Neural progenitor cell (in vitro differentiated cells): ENCODE measurements around the gene PLPP6. TPM values are rescaled to one million over a fixed set of nuclear protein-coding genes. Genes with fewer than 3 reads are reported as not detected.

Experiments
- DNase-seq: peaks from one replicate; pipeline ENCODE4 v3.0.0-alpha.2; 2016; ENCODE audit warnings: low spot score
- H2AFZ ChIP-seq: fragments of 200-600 bp; sonication (generic); replicated peaks from 2 replicates; pipeline ENCODE4 v1.6.1; 2016; ENCODE audit warnings: antibody characterized with exemption
- H3F3A ChIP-seq: fragments of 200-600 bp; sonication (generic); 2 replicates; pipeline ENCODE4 v1.6.1; 2016; ENCODE audit warnings: antibody characterized with exemption, low read depth
- H3K27ac ChIP-seq: fragments of 200-600 bp; sonication (generic); 2 replicates; pipeline ENCODE4 v1.5.1; 2016; ENCODE audit warnings: mild to moderate bottlenecking
- H3K27me3 ChIP-seq: fragments of 200-600 bp; sonication (generic); 2 replicates; pipeline ENCODE4 v1.6.1; 2016; ENCODE audit warnings: mild to moderate bottlenecking, moderate library complexity
- H3K36me3 ChIP-seq: fragments of 200-600 bp; sonication (generic); 2 replicates; pipeline ENCODE4 v1.5.1; 2016
- H3K4me1 ChIP-seq: fragments of 200-600 bp; sonication (generic); 2 replicates; pipeline ENCODE4 v1.6.1; 2016; ENCODE audit warnings: mixed run types
- H3K4me2 ChIP-seq: fragments of 200-600 bp; sonication (generic); 2 replicates; pipeline ENCODE4 v1.6.1; 2016
- H3K4me3 ChIP-seq: fragments of 200-600 bp; sonication (generic); 2 replicates; pipeline ENCODE4 v1.5.1; 2016
- H3K79me2 ChIP-seq: fragments of 200-600 bp; sonication (generic); 2 replicates; pipeline ENCODE4 v1.6.1; 2016; ENCODE audit warnings: low read depth
- H3K9ac ChIP-seq: fragments of 200-600 bp; sonication (generic); 2 replicates; pipeline ENCODE4 v1.6.1; 2016
- H3K9me3 ChIP-seq: fragments of 200-600 bp; sonication (generic); 2 replicates; pipeline ENCODE4 v1.5.1; 2016; ENCODE audit warnings: low read depth
- H4K20me1 ChIP-seq: fragments of 200-600 bp; sonication (generic); 2 replicates; pipeline ENCODE4 v1.6.1; 2016; ENCODE audit warnings: low read depth
- H3K27ac Mint-ChIP-seq: 3 replicates; pipeline ENCODE4 v1.8.0; 2021; ENCODE audit warnings: mixed read lengths
- H3K27me3 Mint-ChIP-seq: 2 replicates; pipeline ENCODE4 v1.8.0; 2022; ENCODE audit warnings: low read depth, mild to moderate bottlenecking, inconsistent platforms, moderate library complexity, mixed read lengths; ENCODE audit not compliant: insufficient read depth
- H3K36me3 Mint-ChIP-seq: 3 replicates; pipeline ENCODE4 v1.8.0; 2021; ENCODE audit warnings: mixed read lengths
- H3K4me1 Mint-ChIP-seq: 3 replicates; pipeline ENCODE4 v1.8.0; 2021; ENCODE audit warnings: mixed read lengths
- H3K4me3 Mint-ChIP-seq: 3 replicates; pipeline ENCODE4 v1.8.0; 2021; ENCODE audit warnings: mild to moderate bottlenecking, moderate library complexity, mixed read lengths
- H3K9me3 Mint-ChIP-seq: 3 replicates; pipeline ENCODE4 v1.8.0; 2020; ENCODE audit warnings: mixed read lengths
- CTCF ChIP-seq: fragments of 200-600 bp; sonication (generic); IDR thresholded peaks from 2 replicates; pipeline ENCODE4 v1.5.1; 2017; ENCODE audit warnings: antibody characterized with exemption, mild to moderate bottlenecking
- EZH2 ChIP-seq: fragments of 200-600 bp; sonication (generic); IDR thresholded peaks from 2 replicates; pipeline ENCODE4 v1.6.1; 2017; ENCODE audit warnings: antibody characterized with exemption, mild to moderate bottlenecking, moderate library complexity
- EZH2phosphoT487 ChIP-seq: fragments of 200-600 bp; sonication (generic); IDR thresholded peaks from 2 replicates; pipeline ENCODE4 v1.6.1; 2017; ENCODE audit warnings: antibody characterized with exemption
- total RNA-seq: library from RNA; depleted of rRNA; stranded (reverse); fragments of >200 nt; gene quantifications from 2 replicates; pipeline ENCODE4 v1.2.3, GENCODE V29; 2015; ENCODE audit warnings: low replicate concordance

Gene PLPP6
- total RNA-seq, 1 donor from 2014 or later: 11.1 TPM

GRCh38 chr9:4706971-4707622 is 45.0 kb downstream of the PLPP6 start:
- Mint-ChIP-seq H3K36me3 (peaks cover 17% of the 10 kb centered on the region), H3K4me1 (no peaks in the 10 kb centered on the region), H3K27ac (no peak overlapping the region), H3K27me3 (no peaks in the 10 kb centered on the region), H3K4me3 (no peak overlapping the region), H3K9me3 (no peaks in the 10 kb centered on the region)
- H3K27me3 ChIP-seq: no peaks in the 10 kb centered on the region
- no peaks in the 10 kb centered on the region for H4K20me1 ChIP-seq
- no peak overlapping the region for H2AFZ ChIP-seq
- no peaks in the 10 kb centered on the region for H3K9me3 ChIP-seq
- no peak overlapping the region for H3K4me2 ChIP-seq
- no peak overlapping the region for H3K4me3 ChIP-seq
- peaks cover 9% of the 10 kb centered on the region for H3K4me1 ChIP-seq
- no peaks in the 10 kb centered on the region for H3F3A ChIP-seq
- H3K9ac ChIP-seq: no peak overlapping the region
- no peak overlapping the region for H3K27ac ChIP-seq
- no peak for TF ChIP-seq CTCF
- no peak for TF ChIP-seq EZH2
- TF ChIP-seq EZH2phosphoT487: no peak
- H3K79me2 ChIP-seq: no peaks in the 10 kb centered on the region
- H3K36me3 ChIP-seq: peaks cover 5% of the 10 kb centered on the region
- no peak for DNase-seq

DNA sequence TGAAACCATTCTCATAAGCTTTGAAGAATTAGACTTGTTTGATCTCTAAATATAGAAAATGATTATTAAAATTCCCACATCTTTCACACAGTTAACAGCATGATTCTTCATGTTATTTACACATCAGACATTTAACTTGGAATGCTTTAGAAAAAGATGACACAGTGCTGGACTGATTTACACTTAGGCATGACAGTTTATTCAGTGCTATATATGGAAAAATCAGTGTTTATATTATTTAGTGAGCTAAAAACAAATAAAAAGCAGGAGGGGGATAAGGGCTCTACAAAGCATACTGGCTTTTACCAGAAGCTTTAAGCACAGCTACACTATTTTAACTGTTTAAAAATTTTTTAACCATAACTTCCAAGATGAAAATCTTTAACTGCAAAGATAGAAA is 47.3 kb downstream of the PLPP6 start:
- Histone ChIP-seq H3K36me3 (peaks cover 5% of the 10 kb centered on the region), H3K27me3 (no peaks in the 10 kb centered on the region), H3K4me3 (no peak overlapping the region), H3F3A (peaks cover 2% of the 10 kb centered on the region), H3K4me1 (peaks cover 9% of the 10 kb centered on the region), H3K9me3 (no peaks in the 10 kb centered on the region), H3K9ac (no peak overlapping the region), H4K20me1 (no peaks in the 10 kb centered on the region), H3K27ac (no peak overlapping the region), H3K79me2 (no peaks in the 10 kb centered on the region), H3K4me2 (no peak overlapping the region), H2AFZ (no peak overlapping the region)
- TF ChIP-seq CTCF (no peak), EZH2phosphoT487 (no peak), EZH2 (no peak)
- H3K4me1 Mint-ChIP-seq: no peaks in the 10 kb centered on the region
- no peaks in the 10 kb centered on the region for H3K27me3 Mint-ChIP-seq
- DNase-seq: no peak
- H3K4me3 Mint-ChIP-seq: no peak overlapping the region
- H3K9me3 Mint-ChIP-seq: no peaks in the 10 kb centered on the region
- peaks cover 14% of the 10 kb centered on the region for H3K36me3 Mint-ChIP-seq
- no peak overlapping the region for H3K27ac Mint-ChIP-seq

DNA sequence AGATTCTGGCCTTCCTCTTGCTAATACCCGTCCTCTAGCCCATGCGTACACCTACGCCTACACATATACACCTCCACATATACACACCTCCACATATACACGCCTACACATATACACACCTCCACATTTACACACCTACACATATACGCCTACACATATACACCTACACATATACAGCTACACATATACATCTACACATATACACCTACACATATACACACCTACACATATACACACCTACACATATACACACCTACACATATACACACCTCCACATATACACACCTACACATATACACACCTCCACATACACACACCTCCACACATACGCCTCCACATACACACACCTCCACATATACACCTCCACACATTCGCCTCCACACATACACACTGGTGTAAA is 51.8 kb downstream of the PLPP6 start:
- H3K36me3 ChIP-seq: no peaks in the 10 kb centered on the region
- H3K4me2 ChIP-seq: no peak overlapping the region
- Mint-ChIP-seq H3K4me3 (no peak overlapping the region), H3K27me3 (peaks cover 2% of the 10 kb centered on the region), H3K27ac (no peak overlapping the region), H3K4me1 (no peaks in the 10 kb centered on the region), H3K9me3 (no peaks in the 10 kb centered on the region), H3K36me3 (peaks cover 21% of the 10 kb centered on the region)
- no peaks in the 10 kb centered on the region for H3K4me1 ChIP-seq
- H3K79me2 ChIP-seq: no peaks in the 10 kb centered on the region
- TF ChIP-seq EZH2phosphoT487: no peak
- no peak for TF ChIP-seq CTCF
- no peak for TF ChIP-seq EZH2
- no peaks in the 10 kb centered on the region for H3K27me3 ChIP-seq
- H3K9ac ChIP-seq: no peak overlapping the region
- H2AFZ ChIP-seq: no peak overlapping the region
- H3K27ac ChIP-seq: no peak overlapping the region
- H3K4me3 ChIP-seq: no peak overlapping the region
- H4K20me1 ChIP-seq: no peaks in the 10 kb centered on the region
- H3F3A ChIP-seq: peaks cover 4% of the 10 kb centered on the region
- DNase-seq: no peak
- no peaks in the 10 kb centered on the region for H3K9me3 ChIP-seq
